Endodermal cell (in vitro differentiated cells): Measurements from ENCODE around the gene SNTA1. TPM values are rescaled to one million over a fixed set of nuclear protein-coding genes. Genes with fewer than 3 reads are reported as not detected.
"Not testable (repeated sequence)": the region's sequence is repeated elsewhere in the genome, so short reads cannot be mapped to it uniquely, and the experiment has no call there.

ENCODE experiments used
- DNase-seq: peaks from one replicate; pipeline ENCODE4 v3.0.0-alpha.2; 2017
- H3K27ac ChIP-seq: 2 replicates; pipeline ENCODE4 v1.5.1; 2013; ENCODE audit warnings: mild to moderate bottlenecking, low read depth, low read length, moderate library complexity
- H3K27me3 ChIP-seq: 2 replicates; pipeline ENCODE4 v1.6.1; 2013; ENCODE audit warnings: mild to moderate bottlenecking, low read length, moderate library complexity; ENCODE audit not compliant: insufficient read depth, control insufficient read depth, poor library complexity, severe bottlenecking
- H3K36me3 ChIP-seq: 2 replicates; pipeline ENCODE4 v1.7.0; 2013; ENCODE audit warnings: mild to moderate bottlenecking, low read length, moderate library complexity; ENCODE audit not compliant: control insufficient read depth, insufficient read depth
- H3K4me1 ChIP-seq: one replicate; pipeline ENCODE4 v1.7.0; 2013; ENCODE audit warnings: low read length; ENCODE audit not compliant: control insufficient read depth, insufficient read depth
- H3K4me3 ChIP-seq: 2 replicates; pipeline ENCODE4 v1.5.1; 2013; ENCODE audit warnings: mild to moderate bottlenecking, low read length, moderate library complexity
- H3K9ac ChIP-seq: 2 replicates; pipeline ENCODE4 v1.6.1; 2013; ENCODE audit warnings: mild to moderate bottlenecking, low read length, moderate library complexity; ENCODE audit not compliant: poor library complexity, severe bottlenecking; ENCODE audit errors: extremely low read depth
- H3K9me3 ChIP-seq: 2 replicates; pipeline ENCODE4 v1.6.1; 2013; ENCODE audit warnings: mild to moderate bottlenecking, low read length, moderate library complexity; ENCODE audit not compliant: control insufficient read depth
- H3K27ac Mint-ChIP-seq: 2 replicates; pipeline ENCODE4 v1.8.0; 2020; ENCODE audit warnings: mixed read lengths
- H3K27me3 Mint-ChIP-seq: 2 replicates; pipeline ENCODE4 v1.8.0; 2021; ENCODE audit warnings: mild to moderate bottlenecking, mixed read lengths; ENCODE audit not compliant: insufficient read depth
- H3K36me3 Mint-ChIP-seq: 2 replicates; pipeline ENCODE4 v1.8.0; 2020; ENCODE audit warnings: low read depth, mixed read lengths
- H3K4me1 Mint-ChIP-seq: 2 replicates; pipeline ENCODE4 v1.8.0; 2020; ENCODE audit warnings: mixed read lengths
- H3K4me3 Mint-ChIP-seq: 2 replicates; pipeline ENCODE4 v1.8.0; 2020; ENCODE audit warnings: mild to moderate bottlenecking, moderate library complexity, mixed read lengths
- H3K9me3 Mint-ChIP-seq: 2 replicates; pipeline ENCODE4 v1.8.0; 2020; ENCODE audit warnings: mild to moderate bottlenecking, mixed read lengths
- CTCF ChIP-seq: fragments of 200-600 bp; sonication (generic); conservative IDR thresholded peaks from 2 replicates; pipeline ENCODE4 v1.5.0; 2021; ENCODE audit warnings: antibody characterized with exemption, mild to moderate bottlenecking
- WGBS, 2 experiments: methylation state at CpG; one replicate each; pipeline versions ENCODE4 v1.1.5 to v1.1.7; 2013; ENCODE audit warnings: missing lambda C conversion rate in 2 of 2, mixed read lengths in 1 of 2; ENCODE audit not compliant: insufficient coverage in 1 of 2, insufficient read length in 1 of 2; 5-methylcytosine and 5-hydroxymethylcytosine counted together
- total RNA-seq, 2 donors: library from RNA; stranded (reverse); fragmentation: NEBNext Ultra II Directional in 1 of 2; extraction: Animal tissue kit (Norgen Biotek cat#: 25700) in 1 of 2; gene quantifications; 2 replicates in 1 of 2; 3 replicates in 1 of 2; pipeline ENCODE4 v1.2.1, GENCODE V29; 2021

SNTA1 gene
- total RNA-seq, 2 donors from 2014 or later, result 4.6 to 8.2 TPM

GRCh38 chr20:33456916-33457642 lies 13.5 kb upstream of the SNTA1 start:
- not testable (repeated sequence) for H3K27me3 ChIP-seq, H3K4me3 Mint-ChIP-seq, H3K9me3 Mint-ChIP-seq, H3K27me3 Mint-ChIP-seq, H3K27ac ChIP-seq, H3K4me1 ChIP-seq, H3K4me3 ChIP-seq, H3K4me1 Mint-ChIP-seq, H3K9ac ChIP-seq, H3K36me3 Mint-ChIP-seq, H3K9me3 ChIP-seq, H3K36me3 ChIP-seq
- H3K27ac Mint-ChIP-seq, result peak overlapping the region; percentile 21
- DNase-seq, result peak; percentile 97
- 16 to 18% methylated on average over 2 to 5 of the region's 6 CpGs for WGBS, 2 experiments
- TF ChIP-seq CTCF, result peak; percentile 100

GRCh38 chr20:33450867-33451266 lies 7.3 kb upstream of the SNTA1 start:
- Histone ChIP-seq H3K9ac (no peak overlapping the region), H3K4me1 (no peaks in the 10 kb centered on the region), H3K27me3 (no peaks in the 10 kb centered on the region), H3K9me3 (no peaks in the 10 kb centered on the region), H3K36me3 (no peaks in the 10 kb centered on the region), H3K27ac (no peak overlapping the region), H3K4me3 (no peak overlapping the region)
- no peak overlapping the region for H3K27ac Mint-ChIP-seq
- no peak for DNase-seq
- no peaks in the 10 kb centered on the region for H3K36me3 Mint-ChIP-seq
- H3K27me3 Mint-ChIP-seq, result peaks cover 11% of the 10 kb centered on the region
- 85 to 87% methylated on average over 4 of the region's 4 CpGs for WGBS, 2 experiments
- peaks cover 3% of the 10 kb centered on the region for H3K4me1 Mint-ChIP-seq
- H3K4me3 Mint-ChIP-seq, result no peak overlapping the region
- no peak for TF ChIP-seq CTCF
- H3K9me3 Mint-ChIP-seq, result peaks cover 19% of the 10 kb centered on the region

- no peaks in the 10 kb centered on the region for H3K36me3 Mint-ChIP-seq
- H3K9me3 Mint-ChIP-seq, result peaks cover 19% of the 10 kb centered on the region
- Histone ChIP-seq H3K9me3 (no peaks in the 10 kb centered on the region), H3K9ac (no peak overlapping the region), H3K27ac (no peak overlapping the region), H3K4me1 (no peaks in the 10 kb centered on the region), H3K4me3 (no peak overlapping the region), H3K27me3 (peaks cover 18% of the 10 kb centered on the region), H3K36me3 (no peaks in the 10 kb centered on the region)
- peaks cover 22% of the 10 kb centered on the region for H3K4me1 Mint-ChIP-seq
- DNase-seq, result no peak
- peaks cover 29% of the 10 kb centered on the region for H3K27me3 Mint-ChIP-seq
- no peak for TF ChIP-seq CTCF
- H3K27ac Mint-ChIP-seq, result no peak overlapping the region
- no peak overlapping the region for H3K4me3 Mint-ChIP-seq
- 91 to 94% methylated on average over 3 of the region's 4 CpGs for WGBS, 2 experiments
Measured at GRCh38 chr20:33445881-33446625, 2.5 kb upstream of the SNTA1 start.
